ENCODE data around the gene TCP1. TPM values are rescaled to one million over a fixed set of nuclear protein-coding genes. Genes with fewer than 3 reads are reported as not detected.
A peak's percentile ranks its signal among the peaks of the same experiment; 100 is the strongest.

TCP1 gene
- total and polyA plus RNA-seq, 9 of the 15 experiments (the other 6 are each of a cell fraction or from before 2014, with no cell fraction given): 331 to 801 (median 645) TPM

DNA sequence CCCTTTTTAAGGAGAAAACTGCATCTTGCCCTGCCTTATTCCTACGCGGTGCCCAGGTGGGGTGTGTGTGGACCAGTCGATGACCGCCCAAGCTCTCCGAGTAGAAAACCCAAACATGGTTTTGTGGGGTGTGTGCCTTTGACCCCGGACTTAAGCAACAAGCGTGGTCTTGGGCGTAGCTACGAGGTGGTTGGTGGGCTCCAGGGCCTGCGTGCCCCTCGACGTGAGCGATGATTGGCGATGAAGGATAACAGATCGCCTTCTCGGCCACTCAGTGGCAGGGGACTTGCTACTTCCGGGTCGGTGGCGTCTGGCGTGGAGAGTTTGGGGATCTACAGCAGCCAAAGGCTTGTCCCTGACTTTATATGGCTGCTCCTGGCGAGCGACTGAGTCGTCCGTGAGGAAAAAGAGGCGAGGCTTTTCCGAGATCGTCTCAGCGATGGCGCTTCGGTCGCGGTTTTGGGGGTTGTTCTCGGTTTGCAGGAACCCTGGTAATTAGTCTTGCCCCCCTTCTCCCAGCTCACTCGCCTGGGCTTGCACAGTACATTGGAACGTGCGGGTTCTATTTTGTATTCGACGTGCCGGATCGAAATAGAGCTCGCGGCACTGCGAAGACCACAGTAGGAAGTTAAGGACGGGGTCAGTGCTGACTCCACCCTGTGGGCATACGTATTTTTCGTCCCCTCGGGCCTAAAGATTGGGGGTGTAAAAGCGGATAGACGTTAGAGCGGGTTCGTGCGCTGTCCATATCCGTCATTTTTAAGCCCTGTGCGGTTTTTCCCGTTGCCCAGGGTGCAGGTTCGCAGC is 950 bp upstream of the TCP1 start, which contains the start of gene MRPL18 (continued):
- TF ChIP-seq ZBTB12 (CRISPR knock-in tag; IDR thresholded peaks at IDR 0.05): 0 out of 2 replicates have a peak, but pooled peaks have one; percentile 19
- TF ChIP-seq POLR2A (conservative IDR thresholded peaks at IDR 0.05): peak; percentile 78
- no peak; the same call in 1 of the 2 replicates for TF ChIP-seq RAD51 (IDR thresholded peaks at IDR 0.05; ENCODE audit: borderline replicate concordance, low read depth)
- TF ChIP-seq ESRRB (CRISPR knock-in tag; IDR thresholded peaks at IDR 0.05; ENCODE audit: borderline replicate concordance): no peak
- TF ChIP-seq GTF2A2 (tag; IDR thresholded peaks at IDR 0.05): no peak
- TF ChIP-seq TEAD2 (tag; IDR thresholded peaks at IDR 0.05): no peak
- peak; percentile 8; the same call in 1 of the 2 replicates for TF ChIP-seq NBN (IDR thresholded peaks at IDR 0.05; ENCODE audit: low read depth)
- TF ChIP-seq ZKSCAN3 (CRISPR knock-in tag; IDR thresholded peaks at IDR 0.05): no peak
- TF ChIP-seq, protein P1, sequence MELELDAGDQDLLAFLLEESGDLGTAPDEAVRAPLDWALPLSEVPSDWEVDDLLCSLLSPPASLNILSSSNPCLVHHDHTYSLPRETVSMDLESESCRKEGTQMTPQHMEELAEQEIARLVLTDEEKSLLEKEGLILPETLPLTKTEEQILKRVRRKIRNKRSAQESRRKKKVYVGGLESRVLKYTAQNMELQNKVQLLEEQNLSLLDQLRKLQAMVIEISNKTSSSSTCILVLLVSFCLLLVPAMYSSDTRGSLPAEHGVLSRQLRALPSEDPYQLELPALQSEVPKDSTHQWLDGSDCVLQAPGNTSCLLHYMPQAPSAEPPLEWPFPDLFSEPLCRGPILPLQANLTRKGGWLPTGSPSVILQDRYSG (tag; conservative IDR thresholded peaks at IDR 0.05; ENCODE audit: low read depth): no peak
- TF ChIP-seq, protein P2, sequence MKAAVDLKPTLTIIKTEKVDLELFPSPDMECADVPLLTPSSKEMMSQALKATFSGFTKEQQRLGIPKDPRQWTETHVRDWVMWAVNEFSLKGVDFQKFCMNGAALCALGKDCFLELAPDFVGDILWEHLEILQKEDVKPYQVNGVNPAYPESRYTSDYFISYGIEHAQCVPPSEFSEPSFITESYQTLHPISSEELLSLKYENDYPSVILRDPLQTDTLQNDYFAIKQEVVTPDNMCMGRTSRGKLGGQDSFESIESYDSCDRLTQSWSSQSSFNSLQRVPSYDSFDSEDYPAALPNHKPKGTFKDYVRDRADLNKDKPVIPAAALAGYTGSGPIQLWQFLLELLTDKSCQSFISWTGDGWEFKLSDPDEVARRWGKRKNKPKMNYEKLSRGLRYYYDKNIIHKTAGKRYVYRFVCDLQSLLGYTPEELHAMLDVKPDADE (conservative IDR thresholded peaks at IDR 0.05; ENCODE audit: control insufficient read depth, low read depth, low read length): 0 out of 2 replicates have a peak, but pooled peaks have one; percentile 58
- TF ChIP-seq ZBTB9 (CRISPR knock-in tag; IDR thresholded peaks at IDR 0.05): peak; percentile 89; the same call in 1 of the 2 replicates
- no peak for TF ChIP-seq ZNF347 (CRISPR knock-in tag; IDR thresholded peaks at IDR 0.05; ENCODE audit: low read depth)
- TF ChIP-seq RBM17 (IDR thresholded peaks at IDR 0.05; ENCODE audit: borderline replicate concordance, low read depth, low read length): no peak
- TF ChIP-seq EGR1 (conservative IDR thresholded peaks at IDR 0.05): peak; percentile 70
- TF ChIP-seq, protein P3, sequence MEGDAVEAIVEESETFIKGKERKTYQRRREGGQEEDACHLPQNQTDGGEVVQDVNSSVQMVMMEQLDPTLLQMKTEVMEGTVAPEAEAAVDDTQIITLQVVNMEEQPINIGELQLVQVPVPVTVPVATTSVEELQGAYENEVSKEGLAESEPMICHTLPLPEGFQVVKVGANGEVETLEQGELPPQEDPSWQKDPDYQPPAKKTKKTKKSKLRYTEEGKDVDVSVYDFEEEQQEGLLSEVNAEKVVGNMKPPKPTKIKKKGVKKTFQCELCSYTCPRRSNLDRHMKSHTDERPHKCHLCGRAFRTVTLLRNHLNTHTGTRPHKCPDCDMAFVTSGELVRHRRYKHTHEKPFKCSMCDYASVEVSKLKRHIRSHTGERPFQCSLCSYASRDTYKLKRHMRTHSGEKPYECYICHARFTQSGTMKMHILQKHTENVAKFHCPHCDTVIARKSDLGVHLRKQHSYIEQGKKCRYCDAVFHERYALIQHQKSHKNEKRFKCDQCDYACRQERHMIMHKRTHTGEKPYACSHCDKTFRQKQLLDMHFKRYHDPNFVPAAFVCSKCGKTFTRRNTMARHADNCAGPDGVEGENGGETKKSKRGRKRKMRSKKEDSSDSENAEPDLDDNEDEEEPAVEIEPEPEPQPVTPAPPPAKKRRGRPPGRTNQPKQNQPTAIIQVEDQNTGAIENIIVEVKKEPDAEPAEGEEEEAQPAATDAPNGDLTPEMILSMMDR (IDR thresholded peaks at IDR 0.05 in 2 of 3, conservative IDR thresholded peaks at IDR 0.05 in 1 of 3; ENCODE audit: insufficient read depth in 2 of 3, low read depth in 1 of 3, low read length in 3 of 3): 0 out of 6 replicates have a peak, but pooled peaks of 1 of the 3 experiments have one; percentile 6
- TF ChIP-seq TAL1 (IDR thresholded peaks at IDR 0.05): no peak
- no peak; the same call in 1 of the 2 replicates for TF ChIP-seq MTA2 (IDR thresholded peaks at IDR 0.05; ENCODE audit: low read depth)
- TF ChIP-seq, protein P4, sequence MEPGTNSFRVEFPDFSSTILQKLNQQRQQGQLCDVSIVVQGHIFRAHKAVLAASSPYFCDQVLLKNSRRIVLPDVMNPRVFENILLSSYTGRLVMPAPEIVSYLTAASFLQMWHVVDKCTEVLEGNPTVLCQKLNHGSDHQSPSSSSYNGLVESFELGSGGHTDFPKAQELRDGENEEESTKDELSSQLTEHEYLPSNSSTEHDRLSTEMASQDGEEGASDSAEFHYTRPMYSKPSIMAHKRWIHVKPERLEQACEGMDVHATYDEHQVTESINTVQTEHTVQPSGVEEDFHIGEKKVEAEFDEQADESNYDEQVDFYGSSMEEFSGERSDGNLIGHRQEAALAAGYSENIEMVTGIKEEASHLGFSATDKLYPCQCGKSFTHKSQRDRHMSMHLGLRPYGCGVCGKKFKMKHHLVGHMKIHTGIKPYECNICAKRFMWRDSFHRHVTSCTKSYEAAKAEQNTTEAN (CRISPR knock-in tag; IDR thresholded peaks at IDR 0.05): peak; percentile 71; the same call in 1 of the 2 replicates
- 0 out of 2 replicates have a peak, but pooled peaks have one; percentile 67 for TF ChIP-seq ZC3H11A (IDR thresholded peaks at IDR 0.05; ENCODE audit: low read depth, low read length)
- TF ChIP-seq MCM3 (IDR thresholded peaks at IDR 0.05): no peak

Measured in K562 (cell line).